AG10803 (cell line): Measurements from ENCODE around the gene LRRC46.

Experiments used
- DNase-seq: peaks from one replicate; pipeline ENCODE4 v3.0.0; 2010; ENCODE audit warnings: low read depth
- H3K4me3 ChIP-seq: 2 replicates; pipeline ENCODE4 v1.5.1; 2011; ENCODE audit warnings: mild to moderate bottlenecking, low read length, control low read depth
- TF ChIP-seq, protein P1 (sequence below): conservative IDR thresholded peaks from 2 replicates; pipeline ENCODE4 v1.5.1; 2011; ENCODE audit warnings: mild to moderate bottlenecking, low read length, control low read depth, inconsistent platforms

LRRC46 gene, protein sequence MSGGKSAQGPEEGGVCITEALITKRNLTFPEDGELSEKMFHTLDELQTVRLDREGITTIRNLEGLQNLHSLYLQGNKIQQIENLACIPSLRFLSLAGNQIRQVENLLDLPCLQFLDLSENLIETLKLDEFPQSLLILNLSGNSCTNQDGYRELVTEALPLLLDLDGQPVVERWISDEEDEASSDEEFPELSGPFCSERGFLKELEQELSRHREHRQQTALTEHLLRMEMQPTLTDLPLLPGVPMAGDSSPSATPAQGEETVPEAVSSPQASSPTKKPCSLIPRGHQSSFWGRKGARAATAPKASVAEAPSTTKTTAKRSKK

DNA sequence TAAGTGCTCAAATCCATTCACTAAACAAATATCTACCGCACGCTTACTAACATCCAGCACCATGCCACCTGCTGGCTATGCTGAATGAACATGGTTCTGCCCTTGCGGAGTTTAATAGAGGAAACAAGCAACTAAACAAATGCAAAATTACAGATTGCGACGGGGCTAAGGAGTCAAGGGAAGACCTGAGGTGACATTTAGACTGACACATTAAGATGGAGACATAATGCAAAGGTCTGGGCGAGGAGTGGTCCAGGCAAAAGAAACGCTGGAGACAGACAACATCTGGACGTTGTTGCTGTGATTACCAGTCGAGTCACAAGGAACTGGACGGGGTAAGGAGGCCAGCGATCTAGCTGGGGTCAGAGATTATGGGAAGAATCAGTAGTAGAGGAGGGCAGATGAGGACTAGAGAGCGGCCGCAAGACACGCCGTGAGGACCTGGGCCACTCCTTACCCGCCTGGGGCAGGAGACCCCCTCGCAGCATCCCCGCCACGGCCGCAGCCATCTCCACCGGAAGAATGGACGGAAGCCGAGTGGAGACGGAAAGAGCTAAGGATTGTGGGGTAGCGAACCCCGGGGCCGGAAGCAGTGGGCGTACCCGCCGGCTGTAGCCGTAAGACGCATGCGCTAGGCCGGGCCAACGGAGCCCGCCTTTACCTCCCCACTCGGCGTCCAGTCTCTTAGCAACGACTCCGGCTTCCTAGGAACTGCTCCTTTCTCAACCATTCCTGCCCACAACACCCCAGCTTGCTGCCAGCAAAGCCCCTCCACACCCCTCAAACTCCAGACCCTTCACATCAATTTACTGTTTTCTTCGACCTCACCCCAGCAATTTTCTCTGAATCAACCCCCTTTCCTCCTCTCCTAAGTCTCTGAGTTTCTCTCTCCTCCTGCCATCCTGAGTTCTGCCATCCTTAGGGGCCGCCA lies at the start of gene LRRC46, which contains the start of gene MRPL10:
TSS of gene LRRC46 (plus strand) at position 668 of the 931 bp plus-strand sequence. CDS start 320 bp downstream, outside the sequence.
TSS of gene MRPL10 (minus strand) at position 539 of the 931 bp plus-strand sequence. CDS start at position 509, 30 bp downstream.
- TF ChIP-seq, protein P1, sequence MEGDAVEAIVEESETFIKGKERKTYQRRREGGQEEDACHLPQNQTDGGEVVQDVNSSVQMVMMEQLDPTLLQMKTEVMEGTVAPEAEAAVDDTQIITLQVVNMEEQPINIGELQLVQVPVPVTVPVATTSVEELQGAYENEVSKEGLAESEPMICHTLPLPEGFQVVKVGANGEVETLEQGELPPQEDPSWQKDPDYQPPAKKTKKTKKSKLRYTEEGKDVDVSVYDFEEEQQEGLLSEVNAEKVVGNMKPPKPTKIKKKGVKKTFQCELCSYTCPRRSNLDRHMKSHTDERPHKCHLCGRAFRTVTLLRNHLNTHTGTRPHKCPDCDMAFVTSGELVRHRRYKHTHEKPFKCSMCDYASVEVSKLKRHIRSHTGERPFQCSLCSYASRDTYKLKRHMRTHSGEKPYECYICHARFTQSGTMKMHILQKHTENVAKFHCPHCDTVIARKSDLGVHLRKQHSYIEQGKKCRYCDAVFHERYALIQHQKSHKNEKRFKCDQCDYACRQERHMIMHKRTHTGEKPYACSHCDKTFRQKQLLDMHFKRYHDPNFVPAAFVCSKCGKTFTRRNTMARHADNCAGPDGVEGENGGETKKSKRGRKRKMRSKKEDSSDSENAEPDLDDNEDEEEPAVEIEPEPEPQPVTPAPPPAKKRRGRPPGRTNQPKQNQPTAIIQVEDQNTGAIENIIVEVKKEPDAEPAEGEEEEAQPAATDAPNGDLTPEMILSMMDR = peak; percentile 57
- peak within 1 kb of the TSS; percentile 98 for H3K4me3 ChIP-seq
- DNase-seq = peak; percentile 89

DNA sequence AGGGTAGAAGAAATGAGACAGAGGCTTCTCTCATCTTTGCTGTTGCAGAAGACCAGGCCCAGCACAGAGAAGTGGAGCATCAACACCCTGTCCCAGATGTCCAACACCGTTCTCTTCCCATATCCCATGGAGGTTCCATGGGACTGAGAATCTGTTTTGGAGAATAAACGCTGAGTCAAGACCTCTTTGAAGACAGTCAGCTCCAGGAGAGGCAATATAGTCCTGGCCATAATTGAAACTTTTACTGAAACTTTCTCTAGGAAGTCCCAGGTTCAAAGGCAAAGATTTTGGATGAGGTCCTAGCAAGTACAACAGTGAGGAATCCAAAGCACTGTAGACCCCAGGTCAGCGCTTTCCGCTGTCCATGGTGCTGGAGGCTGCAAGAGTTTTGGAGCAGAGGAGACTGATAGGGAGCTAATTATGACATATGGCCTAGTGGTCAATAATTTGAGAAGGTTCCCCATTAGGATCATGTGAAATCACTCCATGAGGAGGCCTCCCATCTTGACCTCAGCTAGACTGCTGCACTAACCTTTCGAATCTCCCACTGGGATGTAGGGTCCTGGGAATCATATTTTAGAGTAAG lies 45.8 kb upstream of the LRRC46 start:
- no peak for DNase-seq
- TF ChIP-seq, protein P1 = no peak
- no peak overlapping the region for H3K4me3 ChIP-seq

DNA sequence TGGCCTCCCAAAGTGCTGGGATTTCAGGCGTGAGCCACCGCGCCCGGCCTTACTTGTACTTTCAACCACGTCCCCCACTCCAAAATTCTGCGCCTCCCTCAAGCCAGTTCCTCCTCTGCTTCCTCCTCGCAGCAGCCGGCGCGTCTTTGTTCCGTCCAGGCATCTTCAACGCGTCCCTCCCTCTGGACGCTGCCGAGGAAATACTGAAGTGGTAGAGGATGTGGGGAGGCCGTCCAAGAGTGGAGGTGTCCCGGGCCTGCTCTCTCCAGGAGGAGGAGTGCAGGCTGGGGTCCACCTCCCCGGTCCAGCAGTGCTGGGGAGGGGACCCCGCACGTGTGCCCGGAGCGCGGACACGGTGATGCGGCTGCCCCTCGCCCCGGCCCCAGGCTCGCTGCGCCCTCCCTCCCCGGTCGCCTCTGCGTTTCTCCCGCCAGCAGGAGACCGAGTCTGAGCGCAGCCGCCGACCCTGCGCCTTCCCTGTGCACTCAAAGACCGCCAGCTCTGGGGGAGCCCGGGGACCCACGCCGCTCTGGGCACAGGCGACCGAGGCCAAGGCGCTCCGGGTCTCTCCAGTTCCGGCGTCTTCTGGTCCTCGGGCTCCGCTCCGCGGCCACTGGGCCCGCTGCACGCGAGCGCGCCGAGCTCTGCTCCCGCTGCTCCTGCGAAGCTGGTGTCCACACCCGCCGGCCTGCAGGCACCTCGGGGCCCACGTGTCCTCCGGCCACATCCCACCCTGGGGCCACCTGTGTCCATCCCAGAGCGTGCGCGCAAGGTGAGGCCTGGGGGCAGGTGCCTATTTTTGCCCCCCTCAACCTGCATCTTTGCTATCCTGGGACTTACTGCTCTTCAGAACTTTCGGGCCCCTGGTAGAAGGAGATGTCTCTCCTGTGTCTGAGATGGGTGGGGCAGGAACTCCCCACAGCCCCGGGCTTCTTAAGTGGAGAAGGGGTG lies 41.6 kb upstream of the LRRC46 start:
- DNase-seq = peak; percentile 42
- peak overlapping the region; percentile 40 for H3K4me3 ChIP-seq
- TF ChIP-seq, protein P1 = peak; percentile 54

DNA sequence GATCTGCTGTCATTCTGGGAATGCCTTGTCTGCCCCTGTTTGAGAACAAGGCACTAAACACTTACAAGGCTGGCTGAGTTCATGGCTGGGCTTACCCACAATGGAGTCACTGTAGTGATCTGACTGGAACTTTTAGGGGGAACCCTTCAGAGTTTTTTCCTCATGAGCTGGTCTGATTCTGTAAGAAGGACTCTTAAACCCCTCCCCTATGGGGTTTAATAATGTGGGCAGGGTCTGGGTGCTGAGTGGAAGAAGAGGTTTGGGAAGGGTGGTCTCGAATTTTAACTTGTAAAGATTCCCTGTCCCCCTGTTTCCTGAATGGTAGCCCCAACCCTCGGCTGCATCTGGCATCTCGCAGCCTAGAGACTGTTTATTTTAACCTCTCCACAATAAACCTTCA lies 40.4 kb upstream of the LRRC46 start:
- DNase-seq = no peak
- TF ChIP-seq, protein P1 = no peak
- no peak overlapping the region for H3K4me3 ChIP-seq

DNA sequence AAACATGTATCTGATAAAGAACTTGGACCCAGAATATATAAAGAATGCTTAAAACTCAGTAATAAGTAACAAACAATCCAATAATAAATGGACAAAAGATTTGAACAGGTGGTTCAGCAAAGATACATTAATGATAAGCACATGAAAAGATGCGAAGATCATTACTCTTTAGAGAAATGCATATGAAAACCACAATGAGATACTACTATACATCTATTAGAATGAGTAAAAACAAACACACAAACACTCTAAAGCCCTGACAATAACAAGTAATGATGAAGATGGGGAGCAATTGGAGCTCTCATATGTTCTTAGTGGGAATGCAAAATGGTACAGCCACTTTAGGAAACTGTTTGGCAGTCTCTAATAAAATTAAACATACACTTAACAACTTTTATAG lies 39.0 kb upstream of the LRRC46 start:
- no peak for DNase-seq
- TF ChIP-seq, protein P1 = no peak
- H3K4me3 ChIP-seq = no peak overlapping the region

DNA sequence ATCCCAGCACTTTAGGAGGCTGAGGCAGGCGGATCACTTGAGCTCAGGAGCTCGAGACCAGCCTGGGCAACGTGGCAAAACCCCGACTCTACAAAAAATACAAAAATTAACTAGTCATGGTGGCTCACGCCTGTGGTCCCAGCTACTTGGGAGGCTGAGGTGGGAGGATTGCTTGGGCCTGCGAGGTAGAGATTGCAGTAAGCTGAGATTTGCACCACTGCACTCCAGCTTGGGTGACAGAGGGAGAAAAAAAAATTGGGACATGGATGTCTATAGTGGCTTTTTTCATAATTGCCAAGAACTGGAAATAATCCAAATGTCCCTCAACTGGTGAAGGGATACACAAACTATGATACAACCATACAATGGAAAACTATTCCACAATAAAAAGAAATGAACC lies 38.5 kb upstream of the LRRC46 start:
- TF ChIP-seq, protein P1 = no peak
- no peak for DNase-seq
- no peak overlapping the region for H3K4me3 ChIP-seq
